Kasumi-1 (cell line): ENCODE measurements around the gene CIB4.

ENCODE experiments used
- DNase-seq, 2 experiments: peaks; one replicate each; lab custom pipeline; 2025; lab: John Stamatoyannopoulos, UW

The CIB4 gene

GRCh38 chr2:26621469-26622199, 19.5 kb downstream of the CIB4 start:
- DNase-seq = no peak

DNA sequence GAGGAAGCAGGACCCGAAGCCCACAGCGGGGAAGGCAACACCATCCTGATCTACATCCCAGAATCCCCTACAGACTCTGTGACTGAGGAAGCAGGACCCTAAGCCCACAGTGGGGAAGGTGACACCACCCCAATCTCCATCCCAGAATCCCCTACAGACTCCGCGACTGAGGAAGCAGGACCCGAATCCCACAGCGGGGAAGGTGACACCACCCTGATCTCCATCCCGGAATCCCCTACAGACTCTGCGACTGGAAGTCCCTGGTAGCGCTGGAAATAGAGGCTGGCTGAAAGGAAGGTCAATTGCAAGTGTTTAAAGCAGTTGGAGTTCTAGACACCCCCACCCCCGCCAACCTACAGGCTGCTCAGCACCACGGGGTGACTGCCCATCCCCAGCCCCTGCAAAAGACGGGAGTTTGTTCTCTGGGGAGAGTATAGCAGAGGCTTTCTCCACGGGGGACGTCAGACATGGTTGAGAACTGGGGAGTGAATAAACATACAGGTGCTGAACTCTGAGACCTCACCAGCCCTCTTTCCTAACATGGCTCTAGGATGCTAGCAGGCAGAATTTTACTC, 21.0 kb downstream of the CIB4 start:
- DNase-seq = no peak

DNA sequence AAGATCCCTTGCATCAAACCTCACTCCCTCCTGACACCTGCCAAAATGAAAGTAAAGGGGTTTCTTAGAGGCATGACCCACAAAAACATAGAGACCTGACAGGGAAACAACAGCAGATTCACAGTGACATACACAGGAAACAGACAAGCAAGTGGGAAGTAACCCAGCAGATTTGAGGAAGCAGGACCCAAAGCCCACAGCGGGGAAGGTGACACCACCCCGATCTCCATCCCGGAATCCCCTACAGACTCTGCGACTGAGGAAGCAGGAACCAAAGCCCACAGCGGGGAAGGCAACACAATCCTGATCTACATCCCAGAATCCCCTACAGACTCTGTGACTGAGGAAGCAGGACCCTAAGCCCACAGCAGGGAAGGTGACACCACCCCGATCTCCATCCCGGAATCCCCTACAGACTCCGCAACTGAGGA, 21.6 kb downstream of the CIB4 start:
- peak; percentile 17 to 19 for DNase-seq

GRCh38 chr2:26619096-26619495, 22.1 kb downstream of the CIB4 start:
- DNase-seq = no peak

GRCh38 chr2:26618611-26619010, 22.6 kb downstream of the CIB4 start:
- no peak for DNase-seq

DNA sequence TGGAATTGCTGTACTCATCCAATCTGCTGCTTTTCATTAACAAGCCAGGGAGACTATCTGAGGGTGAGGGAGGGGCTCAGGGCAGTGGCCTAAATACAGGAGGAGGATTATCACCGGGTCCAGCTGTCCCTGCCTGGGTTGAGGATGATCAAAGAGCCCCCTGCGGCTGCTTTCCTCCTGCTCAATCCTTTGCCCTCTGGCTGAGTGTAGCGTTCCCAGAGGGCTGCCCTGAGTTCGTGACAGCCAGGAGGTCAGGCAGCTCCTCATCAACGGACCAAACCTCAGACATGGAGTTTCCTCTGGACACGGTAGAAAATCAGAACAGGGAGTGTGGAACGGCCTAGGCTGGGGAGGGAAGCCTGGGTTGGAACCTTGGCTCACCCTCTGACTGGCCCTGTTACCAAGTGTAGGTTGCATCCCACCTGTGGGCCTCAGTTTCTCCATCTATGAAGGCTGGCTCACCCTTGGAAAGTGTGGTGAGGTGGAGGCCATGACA, 23.5 kb downstream of the CIB4 start:
- DNase-seq = no peak

- DNase-seq = no peak
Observed at GRCh38 chr2:26616706-26617587, 24.2 kb downstream of the CIB4 start.

- no peak for DNase-seq
Observed at GRCh38 chr2:26615860-26616705, 25.1 kb downstream of the CIB4 start.

DNA sequence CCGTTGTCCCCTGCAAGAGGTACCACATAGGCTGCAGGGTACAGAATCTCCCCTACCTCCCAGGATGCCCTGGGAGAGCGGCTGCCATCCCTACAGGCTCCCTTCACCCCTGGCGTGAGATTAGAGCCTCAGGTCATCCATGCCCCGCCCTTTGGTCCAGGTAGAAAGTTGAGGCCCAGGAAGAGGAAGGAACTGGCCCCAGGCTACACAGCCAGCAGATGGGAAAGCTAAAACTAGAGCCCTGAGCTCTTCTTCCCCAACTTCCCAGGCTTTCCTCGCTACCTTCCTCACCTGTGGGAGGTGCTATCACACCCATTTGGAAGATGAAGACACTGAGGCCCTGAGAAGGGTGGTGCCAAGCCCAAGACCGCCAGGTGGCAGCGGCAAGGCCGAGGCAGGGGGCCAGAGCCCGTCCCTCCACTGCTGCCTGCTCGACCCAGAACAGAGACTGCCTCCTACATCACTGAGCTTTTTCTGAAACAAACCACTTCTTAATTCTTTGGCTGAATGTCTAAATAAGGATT, 25.8 kb downstream of the CIB4 start:
- DNase-seq = no peak

DNA sequence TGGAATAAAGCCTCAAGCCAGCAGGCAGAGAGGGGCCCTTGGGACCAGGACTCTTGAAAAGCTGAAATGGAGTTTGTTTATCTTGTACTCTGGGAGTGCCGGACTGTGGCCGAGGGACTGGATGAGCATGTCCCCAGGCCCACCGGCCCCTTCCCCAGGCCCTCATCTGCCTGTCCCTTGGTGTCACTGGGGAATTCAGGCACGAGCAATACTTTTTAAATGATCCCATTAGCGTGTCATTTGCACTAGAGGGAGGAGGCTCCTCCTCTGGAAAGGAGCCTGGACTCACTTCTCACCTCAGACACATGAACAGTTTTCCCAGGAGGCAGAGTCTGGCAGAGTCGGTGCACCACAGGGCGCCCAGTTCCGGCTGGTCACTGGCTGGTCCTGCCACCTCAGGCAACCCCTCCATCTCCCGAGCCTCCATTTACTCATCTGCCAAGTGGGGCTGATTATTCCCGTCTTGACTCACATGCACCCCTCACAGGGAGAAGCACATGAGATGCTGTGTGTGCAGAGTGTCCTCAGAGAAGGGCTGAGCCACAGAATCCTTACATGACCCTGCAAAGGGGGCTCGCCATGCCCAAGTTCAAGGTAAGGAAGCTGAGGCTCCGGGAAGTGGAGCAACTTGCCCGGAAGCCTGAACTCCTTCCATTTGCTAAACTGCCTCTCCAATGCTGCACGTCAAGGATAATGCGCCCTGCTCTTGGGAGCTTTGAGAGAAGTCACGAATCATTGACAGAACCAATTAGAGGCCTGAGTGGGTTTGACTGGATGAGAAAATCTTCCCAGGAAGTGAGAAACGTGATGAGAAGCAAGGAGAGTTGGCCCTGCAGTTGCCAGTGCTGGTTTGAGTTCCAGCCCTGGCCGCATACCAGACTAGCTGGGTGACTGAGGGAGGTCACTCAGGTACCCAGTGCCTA, 26.7 kb downstream of the CIB4 start:
- no peak for DNase-seq

DNA sequence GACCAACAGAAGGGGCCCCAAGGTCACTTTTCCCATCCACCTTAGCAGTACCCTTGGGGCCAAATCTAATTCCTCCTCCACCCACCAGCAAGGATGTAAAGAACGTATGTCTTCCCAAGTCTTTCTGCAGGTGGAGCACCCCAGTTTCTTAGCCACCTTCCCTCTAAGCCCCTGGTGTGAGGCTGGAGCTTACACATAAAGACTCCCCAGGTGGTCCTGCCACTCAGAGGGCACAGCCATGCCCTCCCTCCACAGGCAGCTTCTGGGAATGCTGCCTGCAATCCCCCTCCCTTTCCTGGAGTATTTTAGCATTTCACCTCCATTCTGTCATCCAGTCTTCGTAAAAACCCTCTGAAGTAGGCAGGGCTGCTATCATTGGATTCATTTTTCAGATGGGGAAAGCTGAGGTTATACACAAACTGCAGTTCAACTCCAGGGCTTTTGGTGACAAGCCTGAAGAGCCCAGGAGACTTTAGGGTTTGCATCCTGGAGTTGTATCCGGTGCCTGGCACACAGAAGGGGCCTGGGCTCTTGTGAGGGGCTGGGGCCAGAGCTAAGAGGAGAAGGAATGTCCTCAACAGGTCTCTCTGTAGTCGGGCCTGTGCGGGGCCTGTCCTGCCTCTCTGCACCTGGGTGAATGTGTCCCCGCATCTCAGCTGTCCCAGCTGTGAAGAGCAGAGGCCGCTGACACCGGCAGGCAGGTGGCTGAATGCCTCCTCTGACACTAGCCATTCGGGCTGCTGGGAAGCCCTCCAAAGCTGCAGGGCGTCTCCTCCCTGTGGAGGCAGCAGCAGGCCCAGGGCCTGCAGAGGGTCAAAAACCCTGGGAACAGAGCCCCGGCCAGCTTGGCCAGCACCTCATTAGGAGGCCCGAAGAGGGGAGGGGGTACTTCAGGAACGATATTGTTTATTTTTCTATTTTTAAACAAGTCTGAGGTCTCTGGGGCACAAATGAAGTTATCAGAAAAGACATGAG, 27.6 kb downstream of the CIB4 start:
- no peak for DNase-seq

DNA sequence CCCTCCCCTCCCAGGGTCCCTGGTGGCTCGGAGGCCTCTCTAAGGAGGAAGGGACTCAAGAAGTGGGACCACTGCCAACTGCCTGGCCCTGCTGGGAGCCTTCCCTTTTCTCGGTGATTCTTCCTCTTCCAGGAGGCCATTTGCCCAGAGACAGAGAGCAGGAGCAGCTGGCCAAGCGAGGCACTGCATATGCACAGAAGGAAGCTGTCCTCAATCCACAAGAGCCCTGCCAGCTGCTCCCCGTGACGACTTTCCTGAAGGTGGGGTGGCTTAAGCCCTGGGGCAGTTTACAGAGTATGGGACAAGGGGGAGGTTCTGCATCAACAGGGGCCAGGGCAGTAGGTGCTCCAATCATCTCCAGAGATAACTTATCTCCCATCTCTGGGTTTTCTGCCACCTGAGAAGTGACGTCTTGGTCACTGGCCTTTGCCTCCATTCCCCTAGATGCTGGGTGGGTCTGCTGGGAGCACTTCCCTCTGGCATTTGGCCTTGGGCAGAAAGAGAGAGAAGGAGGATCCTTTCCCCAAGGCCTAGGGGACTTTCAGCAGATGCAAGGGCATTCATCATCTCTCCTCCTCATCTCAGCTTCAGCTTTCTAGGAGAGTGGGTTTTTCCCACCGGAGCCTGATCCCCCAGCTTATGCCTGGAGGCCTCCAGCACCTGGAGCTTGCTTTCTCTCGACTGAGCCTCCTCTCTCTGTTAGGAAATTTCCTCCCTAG, 28.5 kb downstream of the CIB4 start:
- DNase-seq = peak; percentile 64 to 67

DNA sequence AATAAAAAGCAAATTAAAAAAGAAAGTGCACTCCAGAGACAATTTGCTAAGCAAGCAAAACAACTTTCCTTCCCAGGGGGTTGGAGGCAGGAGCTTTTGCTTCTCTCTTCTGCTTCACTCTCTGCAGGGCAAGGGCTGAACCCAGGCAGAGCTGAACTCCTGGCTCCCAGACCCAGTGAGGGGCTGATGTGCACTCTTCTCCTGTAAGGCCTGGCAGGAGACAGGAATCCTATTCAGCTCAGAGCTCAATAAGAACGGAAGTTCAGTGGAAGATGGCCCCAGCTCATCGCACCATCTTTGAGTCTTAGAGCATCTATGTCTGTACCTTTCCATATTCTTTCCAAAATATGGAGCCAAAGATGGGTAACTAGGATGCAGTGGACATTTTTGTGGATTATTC, 29.1 kb downstream of the CIB4 start:
- DNase-seq = no peak

- no peak for DNase-seq
Observed at GRCh38 chr2:26610504-26611335, 30.4 kb downstream of the CIB4 start.

- peak in 1 of 2 experiments; percentile 18 for DNase-seq
Observed at GRCh38 chr2:26609839-26610277, 31.3 kb downstream of the CIB4 start.

- no peak for DNase-seq
Observed at GRCh38 chr2:26609205-26609631, 31.9 kb downstream of the CIB4 start.

- no peak for DNase-seq
Observed at GRCh38 chr2:26608557-26608956, 32.6 kb downstream of the CIB4 start.
